Articular chondrocyte of knee joint (primary cell): ENCODE measurements around the gene KTI12. TPM values are rescaled to one million over a fixed set of nuclear protein-coding genes. Genes with fewer than 3 reads are reported as not detected.

Experiments used
- small RNA-seq: library from RNA; depleted of rRNA; stranded (forward); fragments of <200 nt; gene quantifications from one replicate; pipeline ENCODE3, GENCODE V24; 2012
- total RNA-seq: library from RNA; depleted of rRNA; stranded (reverse); fragments of >200 nt; gene quantifications from 2 replicates; pipeline ENCODE4 v1.2.3, GENCODE V29; 2012

KTI12 gene, protein sequence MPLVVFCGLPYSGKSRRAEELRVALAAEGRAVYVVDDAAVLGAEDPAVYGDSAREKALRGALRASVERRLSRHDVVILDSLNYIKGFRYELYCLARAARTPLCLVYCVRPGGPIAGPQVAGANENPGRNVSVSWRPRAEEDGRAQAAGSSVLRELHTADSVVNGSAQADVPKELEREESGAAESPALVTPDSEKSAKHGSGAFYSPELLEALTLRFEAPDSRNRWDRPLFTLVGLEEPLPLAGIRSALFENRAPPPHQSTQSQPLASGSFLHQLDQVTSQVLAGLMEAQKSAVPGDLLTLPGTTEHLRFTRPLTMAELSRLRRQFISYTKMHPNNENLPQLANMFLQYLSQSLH
- total RNA-seq: 12.5 and 14.2 TPM in 2 replicates

DNA sequence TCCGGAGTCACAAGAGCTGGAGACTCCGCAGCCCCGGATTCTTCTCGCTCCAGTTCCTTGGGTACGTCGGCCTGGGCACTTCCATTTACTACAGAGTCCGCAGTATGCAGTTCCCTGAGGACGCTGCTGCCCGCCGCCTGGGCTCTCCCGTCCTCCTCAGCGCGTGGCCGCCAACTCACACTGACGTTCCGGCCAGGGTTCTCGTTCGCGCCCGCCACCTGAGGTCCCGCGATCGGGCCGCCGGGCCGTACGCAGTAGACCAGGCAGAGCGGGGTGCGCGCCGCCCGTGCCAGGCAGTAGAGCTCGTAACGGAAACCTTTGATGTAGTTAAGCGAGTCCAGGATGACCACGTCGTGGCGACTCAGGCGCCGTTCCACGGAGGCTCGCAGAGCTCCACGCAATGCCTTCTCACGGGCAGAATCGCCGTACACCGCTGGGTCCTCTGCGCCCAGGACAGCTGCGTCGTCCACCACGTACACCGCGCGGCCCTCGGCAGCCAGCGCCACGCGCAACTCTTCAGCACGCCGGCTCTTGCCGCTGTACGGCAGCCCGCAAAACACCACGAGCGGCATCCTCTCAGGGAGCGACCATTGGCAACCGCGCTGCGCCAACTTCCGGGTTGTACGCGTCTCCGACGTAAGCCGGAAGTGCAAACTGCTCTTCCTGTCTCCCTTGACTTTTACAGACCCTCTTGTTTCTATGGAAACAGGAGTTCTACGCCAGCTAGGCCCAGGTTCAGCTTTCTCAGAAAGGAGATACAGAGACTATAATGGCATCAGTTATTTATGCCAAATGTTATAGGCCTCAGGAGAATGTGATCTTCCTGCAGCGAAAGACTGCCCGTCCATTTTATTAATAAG is at the start of gene KTI12:
TSS of gene KTI12 (minus strand) at position 621 of the 860 bp plus-strand sequence. CDS start at position 572, 49 bp downstream.

DNA sequence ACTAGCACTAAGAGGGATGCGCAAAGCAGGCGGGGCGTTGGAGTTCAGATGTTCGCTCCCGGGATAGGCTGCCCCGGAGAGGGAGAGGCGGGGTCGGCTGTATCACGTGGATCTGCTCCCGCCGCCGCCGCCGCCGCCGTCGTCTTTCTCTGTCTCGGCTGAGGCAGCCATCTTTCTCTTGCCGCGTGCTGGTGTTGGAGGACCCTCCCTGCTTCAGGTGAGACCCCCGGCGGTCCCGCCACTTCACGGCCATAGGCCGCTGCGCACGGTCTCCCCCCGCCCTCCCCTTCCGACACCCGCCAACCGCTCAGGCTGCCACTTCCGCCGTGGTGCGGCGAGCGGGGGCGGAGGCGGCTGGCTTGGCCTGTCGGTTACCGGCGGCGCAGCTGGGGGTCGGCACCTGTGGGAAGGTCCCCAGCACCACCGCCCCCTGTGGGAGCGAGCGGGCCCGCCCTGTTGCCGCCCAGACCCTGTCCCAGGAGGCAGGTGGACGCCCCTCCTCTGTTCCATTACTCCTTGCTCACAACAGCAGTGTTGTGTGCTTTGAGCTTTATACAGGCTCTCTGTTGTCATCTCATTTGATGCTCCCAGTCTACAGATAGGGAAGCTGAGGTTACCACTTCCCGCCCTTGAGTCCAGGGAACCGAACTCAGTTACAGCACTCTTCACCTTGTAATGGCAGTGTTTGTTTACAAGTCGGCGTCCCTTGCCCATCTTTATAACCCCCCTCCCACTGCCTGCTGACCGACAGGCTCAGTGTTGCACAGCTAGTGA is 22.7 kb upstream of the KTI12 start, which contains the start of gene BTF3L4:
TSS of gene BTF3L4 (plus strand) at position 133 of the 774 bp plus-strand sequence. CDS start 3,553 bp downstream, outside the sequence.

DNA sequence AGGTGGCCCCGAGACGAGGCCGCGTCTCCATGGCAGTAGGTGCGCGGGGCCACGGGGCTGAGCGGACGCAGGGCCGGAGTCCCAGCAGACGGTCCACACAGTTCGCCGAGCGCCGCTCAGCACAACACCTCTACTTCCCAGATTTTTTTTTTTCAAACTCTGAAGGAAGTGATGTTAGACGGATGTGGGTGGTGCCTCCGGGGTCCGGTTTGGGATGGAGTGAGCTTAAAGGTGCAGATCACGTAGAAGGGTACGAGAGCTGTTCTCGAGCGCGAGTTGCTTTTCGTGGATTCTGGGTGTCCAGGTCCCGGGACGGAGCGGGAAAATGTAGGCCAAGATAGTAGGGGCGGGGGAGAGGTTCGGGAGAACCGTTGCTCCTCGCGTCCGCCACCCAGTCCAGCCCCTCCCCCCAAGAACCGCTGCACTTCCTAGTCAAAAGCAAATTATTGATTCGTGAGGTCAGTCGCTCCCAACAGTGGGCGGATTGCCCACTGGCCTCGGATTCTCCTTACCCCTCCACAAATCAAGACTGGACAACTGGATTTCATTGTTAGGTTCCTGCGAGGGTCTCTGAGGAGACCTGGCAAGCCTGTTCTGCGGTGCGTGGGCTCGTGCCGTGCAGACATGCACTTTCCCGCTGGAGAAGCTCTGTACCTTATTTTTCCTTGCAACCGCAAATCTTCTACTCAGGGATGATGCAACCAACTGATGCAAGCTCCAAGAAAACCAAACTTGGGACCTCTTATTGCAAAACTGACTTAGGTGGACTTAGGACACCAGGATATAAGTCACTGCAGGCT is 21.7 kb upstream of the KTI12 start, which contains the start of gene TXNDC12:
TSS of gene TXNDC12 (minus strand) at position 126 of the 800 bp plus-strand sequence. CDS start at position 31, 95 bp downstream.

DNA sequence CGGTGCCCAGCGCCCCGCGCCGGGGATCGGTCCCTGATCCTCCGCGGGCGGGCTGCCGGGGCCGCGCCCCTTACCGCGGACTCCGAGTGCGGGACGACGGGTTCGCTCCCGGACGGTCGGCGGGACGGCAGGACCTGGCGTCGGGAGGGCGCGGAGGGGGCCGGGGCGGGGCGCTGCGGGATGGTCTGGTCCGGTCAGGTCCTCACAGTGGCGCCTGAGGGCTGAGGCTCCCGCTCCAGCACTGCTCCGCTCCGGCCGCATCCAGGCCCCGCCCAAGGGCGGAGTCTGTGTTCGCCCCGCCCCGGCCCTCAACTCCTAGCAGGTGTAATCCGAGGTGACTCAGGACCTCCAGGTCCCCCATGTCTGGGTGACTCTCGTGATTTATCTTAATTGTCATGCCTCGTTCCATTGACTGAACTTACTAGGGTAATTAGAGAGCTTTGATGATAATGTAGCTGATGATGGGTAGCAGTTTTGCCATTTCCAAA is 43.1 kb downstream of the KTI12 start, which contains the start of gene RAB3B:
TSS of gene RAB3B (minus strand) at position 223 of the 488 bp plus-strand sequence. CDS start 13,583 bp downstream, outside the sequence.

Small RNA genes within 50 kb of the gene (small RNA-seq; reads per million reads assigned to genes)
- not detected for gene RN7SL290P

Other genes with a start within 250 kb of the KTI12 start
- 76.5 and 86.9 TPM in 2 replicates for gene NRDC, start 155.1 kb downstream of the KTI12 start, total RNA-seq
- gene RAB3B, start 43.1 kb downstream of the KTI12 start, total RNA-seq: 7.2 and 7.9 TPM in 2 replicates
- 47.0 and 49.3 TPM in 2 replicates for gene TXNDC12, start 21.4 kb upstream of the KTI12 start, total RNA-seq
- 75.6 and 81.3 TPM in 2 replicates for gene BTF3L4, start 22.5 kb upstream of the KTI12 start, total RNA-seq
- 35.9 and 48.6 TPM in 2 replicates for gene ZFYVE9, start 108.3 kb upstream of the KTI12 start, total RNA-seq